ENCODE results near the gene PLXNA4. TPM values are rescaled to one million over a fixed set of nuclear protein-coding genes. Genes with fewer than 3 reads are reported as not detected.

The PLXNA4 gene
- total RNA-seq, 2 donors from 2014 or later, result 24.0 to 42.7 TPM

DNA sequence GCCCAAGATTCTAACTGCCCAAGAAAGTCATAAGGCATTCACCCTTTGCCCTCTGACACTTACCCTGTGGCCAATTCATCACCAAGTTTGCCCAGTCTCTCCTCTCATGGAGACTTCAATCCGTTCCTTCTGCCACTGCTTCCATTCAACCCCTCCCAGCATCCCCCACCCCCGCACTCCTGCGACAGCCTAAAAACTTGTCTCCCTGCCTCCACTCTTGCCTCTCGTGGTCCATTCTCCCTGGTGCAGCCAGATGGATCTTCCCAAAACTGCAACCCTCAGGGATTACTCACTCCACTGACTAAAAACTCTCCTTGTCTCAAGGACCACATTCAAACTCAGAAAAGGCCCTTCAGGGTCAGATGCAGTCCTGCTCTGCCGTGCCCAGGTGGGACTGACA is 32.3 kb upstream of the PLXNA4 start:
- WGBS, 2 experiments (ENCODE audit: insufficient coverage in 1 of 2, insufficient read length in 1 of 2), result 90 to 100% methylated on average over 3 to 5 of the region's 5 CpGs
- peaks cover 17% of the 10 kb centered on the region for H3K27me3 Mint-ChIP-seq (ENCODE audit: insufficient read depth)

DNA sequence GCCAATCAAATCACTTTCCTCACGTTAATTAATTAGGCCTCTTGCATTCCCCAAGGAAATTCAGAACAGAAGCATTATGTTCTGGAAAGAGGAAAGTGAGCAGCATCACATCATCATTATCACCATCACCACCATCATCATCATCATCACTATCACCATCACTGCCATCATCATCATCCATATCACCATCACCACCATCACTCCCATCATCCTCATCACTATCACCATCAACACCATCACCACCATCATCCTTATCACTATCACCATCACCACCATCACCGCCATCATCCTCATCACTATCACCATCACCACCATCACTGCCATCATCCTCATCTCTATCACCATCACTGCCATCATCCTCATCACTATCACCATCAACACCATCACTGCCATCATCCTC is 31.4 kb upstream of the PLXNA4 start:
- H3K27me3 ChIP-seq (ENCODE audit: control insufficient read depth, insufficient read depth, low read length, poor library complexity, severe bottlenecking), result no peaks in the 10 kb centered on the region
- 67 to 84% methylated on average over 1 to 2 of the region's 2 CpGs for WGBS, 2 experiments (ENCODE audit: insufficient coverage in 1 of 2, insufficient read length in 1 of 2)
- Mint-ChIP-seq H3K27me3 (ENCODE audit: insufficient read depth) (peaks cover 13% of the 10 kb centered on the region), H3K4me1 (peaks cover 24% of the 10 kb centered on the region), H3K9me3 (no peaks in the 10 kb centered on the region), H3K27ac (no peak overlapping the region), H3K36me3 (ENCODE audit: low read depth) (no peaks in the 10 kb centered on the region), H3K4me3 (no peak overlapping the region)
- no peaks in the 10 kb centered on the region for H3K36me3 ChIP-seq (ENCODE audit: control insufficient read depth, insufficient read depth, low read length)
- H3K27ac ChIP-seq (ENCODE audit: low read depth, low read length), result no peak overlapping the region
- no peaks in the 10 kb centered on the region for H3K4me1 ChIP-seq (ENCODE audit: control insufficient read depth, insufficient read depth, low read length)
- DNase-seq, result no peak
- H3K9ac ChIP-seq (ENCODE audit: extremely low read depth, low read length, poor library complexity, severe bottlenecking), result no peak overlapping the region
- TF ChIP-seq, protein P1, sequence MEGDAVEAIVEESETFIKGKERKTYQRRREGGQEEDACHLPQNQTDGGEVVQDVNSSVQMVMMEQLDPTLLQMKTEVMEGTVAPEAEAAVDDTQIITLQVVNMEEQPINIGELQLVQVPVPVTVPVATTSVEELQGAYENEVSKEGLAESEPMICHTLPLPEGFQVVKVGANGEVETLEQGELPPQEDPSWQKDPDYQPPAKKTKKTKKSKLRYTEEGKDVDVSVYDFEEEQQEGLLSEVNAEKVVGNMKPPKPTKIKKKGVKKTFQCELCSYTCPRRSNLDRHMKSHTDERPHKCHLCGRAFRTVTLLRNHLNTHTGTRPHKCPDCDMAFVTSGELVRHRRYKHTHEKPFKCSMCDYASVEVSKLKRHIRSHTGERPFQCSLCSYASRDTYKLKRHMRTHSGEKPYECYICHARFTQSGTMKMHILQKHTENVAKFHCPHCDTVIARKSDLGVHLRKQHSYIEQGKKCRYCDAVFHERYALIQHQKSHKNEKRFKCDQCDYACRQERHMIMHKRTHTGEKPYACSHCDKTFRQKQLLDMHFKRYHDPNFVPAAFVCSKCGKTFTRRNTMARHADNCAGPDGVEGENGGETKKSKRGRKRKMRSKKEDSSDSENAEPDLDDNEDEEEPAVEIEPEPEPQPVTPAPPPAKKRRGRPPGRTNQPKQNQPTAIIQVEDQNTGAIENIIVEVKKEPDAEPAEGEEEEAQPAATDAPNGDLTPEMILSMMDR (conservative IDR thresholded peaks at IDR 0.05), result no peak
- no peak overlapping the region for H3K4me3 ChIP-seq (ENCODE audit: low read length)
- H3K9me3 ChIP-seq (ENCODE audit: control insufficient read depth, low read length), result no peaks in the 10 kb centered on the region

More for the DNA sequence above, 32.3 kb upstream of the PLXNA4 start:
- Histone ChIP-seq H3K9ac (ENCODE audit: extremely low read depth, low read length, poor library complexity, severe bottlenecking) (no peak overlapping the region), H3K9me3 (ENCODE audit: control insufficient read depth, low read length) (no peaks in the 10 kb centered on the region), H3K27ac (ENCODE audit: low read depth, low read length) (no peak overlapping the region), H3K4me1 (ENCODE audit: control insufficient read depth, insufficient read depth, low read length) (no peaks in the 10 kb centered on the region), H3K4me3 (ENCODE audit: low read length) (no peak overlapping the region), H3K27me3 (ENCODE audit: control insufficient read depth, insufficient read depth, low read length, poor library complexity, severe bottlenecking) (no peaks in the 10 kb centered on the region), H3K36me3 (ENCODE audit: control insufficient read depth, insufficient read depth, low read length) (no peaks in the 10 kb centered on the region)
- no peak overlapping the region for H3K4me3 Mint-ChIP-seq
- no peak for DNase-seq
- H3K36me3 Mint-ChIP-seq (ENCODE audit: low read depth), result no peaks in the 10 kb centered on the region
- H3K27ac Mint-ChIP-seq, result no peak overlapping the region
- H3K4me1 Mint-ChIP-seq, result peaks cover 16% of the 10 kb centered on the region
- TF ChIP-seq, protein P1 (conservative IDR thresholded peaks at IDR 0.05), result no peak
- H3K9me3 Mint-ChIP-seq, result no peaks in the 10 kb centered on the region

DNA sequence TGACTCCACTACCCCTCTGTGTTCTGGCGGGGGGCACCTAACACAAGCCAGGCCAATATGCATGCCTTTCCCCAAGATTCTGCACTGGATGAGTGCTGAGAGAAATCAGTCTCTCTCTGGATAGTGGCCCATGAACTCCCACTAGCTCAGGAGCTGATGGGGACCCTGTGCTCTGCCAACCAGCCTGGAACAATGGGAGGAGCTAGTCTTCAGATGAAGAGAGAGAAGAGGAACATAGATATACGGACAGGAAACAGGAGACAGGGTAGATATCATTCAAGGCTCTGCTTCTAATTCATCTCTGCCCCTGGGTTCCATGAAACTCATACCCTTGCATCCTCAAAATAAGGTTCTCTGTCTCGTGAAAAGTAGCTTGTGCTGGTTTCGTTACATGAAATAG is 27.9 kb upstream of the PLXNA4 start:
- TF ChIP-seq, protein P1 (conservative IDR thresholded peaks at IDR 0.05), result no peak
- Histone ChIP-seq H3K27me3 (ENCODE audit: control insufficient read depth, insufficient read depth, low read length, poor library complexity, severe bottlenecking) (no peaks in the 10 kb centered on the region), H3K9me3 (ENCODE audit: control insufficient read depth, low read length) (no peaks in the 10 kb centered on the region), H3K4me1 (ENCODE audit: control insufficient read depth, insufficient read depth, low read length) (no peaks in the 10 kb centered on the region), H3K36me3 (ENCODE audit: control insufficient read depth, insufficient read depth, low read length) (no peaks in the 10 kb centered on the region), H3K27ac (ENCODE audit: low read depth, low read length) (no peak overlapping the region), H3K4me3 (ENCODE audit: low read length) (no peak overlapping the region), H3K9ac (ENCODE audit: extremely low read depth, low read length, poor library complexity, severe bottlenecking) (no peak overlapping the region)
- Mint-ChIP-seq H3K27ac (no peak overlapping the region), H3K27me3 (ENCODE audit: insufficient read depth) (no peaks in the 10 kb centered on the region), H3K36me3 (ENCODE audit: low read depth) (no peaks in the 10 kb centered on the region), H3K4me1 (peaks cover 21% of the 10 kb centered on the region), H3K9me3 (no peaks in the 10 kb centered on the region), H3K4me3 (no peak overlapping the region)
- whole genome bisulfite sequencing, 2 experiments (ENCODE audit: insufficient coverage in 1 of 2, insufficient read length in 1 of 2), result 95 to 100% methylated on average over 1 to 3 of the region's 4 CpGs
- no peak for DNase-seq

Measured in endodermal cell (in vitro differentiated cells).